Measurements from ENCODE around the gene AVPR1B.

The AVPR1B gene

DNA sequence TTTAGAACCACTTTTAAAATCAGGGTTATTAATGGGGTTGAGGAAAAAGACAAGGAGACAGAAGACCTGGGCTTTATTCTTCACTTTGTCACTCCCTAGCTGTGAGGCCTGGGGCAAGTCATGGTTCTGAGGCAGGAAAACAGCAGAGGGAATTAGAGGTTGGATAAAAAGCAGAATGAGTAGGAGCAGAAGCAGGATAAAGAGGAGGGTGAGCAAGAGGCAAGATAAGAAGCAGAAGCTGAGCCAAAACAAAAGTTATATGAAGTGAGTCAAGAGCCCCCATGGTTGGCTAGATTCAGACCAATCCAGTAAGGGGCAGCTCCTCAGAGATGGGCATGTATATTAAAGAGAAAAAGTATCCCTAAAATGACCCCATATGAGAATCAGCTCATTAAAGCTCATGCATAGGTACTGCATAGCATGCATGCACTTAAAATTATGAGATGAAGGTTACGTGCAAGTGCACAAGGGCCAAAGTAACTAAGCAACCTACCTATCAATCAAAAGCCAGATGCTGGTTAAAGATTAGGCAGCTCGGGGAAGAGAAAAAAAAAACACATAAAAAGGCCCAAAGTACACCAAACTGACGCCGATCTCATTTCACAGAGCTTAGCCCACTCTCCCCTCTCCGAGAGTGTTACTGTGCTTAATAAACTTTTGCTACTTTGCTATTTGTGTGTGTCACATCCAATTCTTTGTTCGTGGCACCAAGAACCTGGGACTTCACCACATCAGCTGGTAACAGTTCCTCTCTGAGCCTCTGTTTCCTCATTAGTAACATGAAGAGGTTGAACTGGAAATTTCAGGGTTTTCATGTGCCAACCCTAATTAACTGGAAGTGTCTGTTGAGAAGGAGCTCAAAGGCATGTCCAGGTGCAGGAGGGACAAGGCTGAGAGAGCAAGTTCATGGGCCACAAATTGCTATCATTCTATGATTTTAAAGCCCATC lies 2.2 kb downstream of the AVPR1B start:
- TF ChIP-seq, protein P1, sequence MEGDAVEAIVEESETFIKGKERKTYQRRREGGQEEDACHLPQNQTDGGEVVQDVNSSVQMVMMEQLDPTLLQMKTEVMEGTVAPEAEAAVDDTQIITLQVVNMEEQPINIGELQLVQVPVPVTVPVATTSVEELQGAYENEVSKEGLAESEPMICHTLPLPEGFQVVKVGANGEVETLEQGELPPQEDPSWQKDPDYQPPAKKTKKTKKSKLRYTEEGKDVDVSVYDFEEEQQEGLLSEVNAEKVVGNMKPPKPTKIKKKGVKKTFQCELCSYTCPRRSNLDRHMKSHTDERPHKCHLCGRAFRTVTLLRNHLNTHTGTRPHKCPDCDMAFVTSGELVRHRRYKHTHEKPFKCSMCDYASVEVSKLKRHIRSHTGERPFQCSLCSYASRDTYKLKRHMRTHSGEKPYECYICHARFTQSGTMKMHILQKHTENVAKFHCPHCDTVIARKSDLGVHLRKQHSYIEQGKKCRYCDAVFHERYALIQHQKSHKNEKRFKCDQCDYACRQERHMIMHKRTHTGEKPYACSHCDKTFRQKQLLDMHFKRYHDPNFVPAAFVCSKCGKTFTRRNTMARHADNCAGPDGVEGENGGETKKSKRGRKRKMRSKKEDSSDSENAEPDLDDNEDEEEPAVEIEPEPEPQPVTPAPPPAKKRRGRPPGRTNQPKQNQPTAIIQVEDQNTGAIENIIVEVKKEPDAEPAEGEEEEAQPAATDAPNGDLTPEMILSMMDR (conservative IDR thresholded peaks at IDR 0.05; ENCODE audit: low read depth, low read length), result no peak
- DNase-seq (ENCODE audit: low read depth), result no peak
- no peak overlapping the region for H3K4me3 ChIP-seq (ENCODE audit: low read depth, low read length)

DNA sequence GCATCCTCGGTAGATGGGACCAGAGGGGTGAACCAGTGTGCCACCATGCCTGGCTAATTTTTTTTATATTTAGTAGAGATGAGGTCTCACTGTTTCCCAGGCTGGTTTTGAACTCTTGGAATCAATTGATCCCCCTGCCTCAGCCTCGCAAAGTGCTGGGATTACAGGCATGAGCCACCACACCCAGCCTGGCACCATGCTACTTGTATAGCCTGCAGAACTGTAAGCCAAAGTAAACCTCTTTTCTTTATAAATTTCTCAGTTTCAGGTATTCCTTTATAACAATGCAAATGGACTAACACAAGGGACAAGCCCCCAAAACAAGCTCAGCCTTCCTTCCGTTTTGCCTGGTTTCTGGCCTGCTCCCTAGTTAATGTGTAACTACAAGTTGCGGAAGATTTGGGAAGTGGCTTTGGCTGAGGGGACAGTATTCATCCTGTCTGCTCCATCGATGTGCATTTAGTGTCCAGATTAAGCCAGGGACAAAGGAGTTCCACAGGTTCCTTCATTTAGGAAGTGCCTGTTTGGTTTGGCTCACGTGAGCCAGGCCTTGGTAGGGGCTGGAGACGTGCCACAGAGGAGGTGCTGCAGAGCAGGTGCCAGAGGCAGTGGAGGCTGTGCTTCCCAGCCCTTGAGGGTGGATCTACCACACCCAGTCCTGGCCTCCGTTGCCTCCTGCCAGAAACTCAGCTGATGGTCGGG lies 4.4 kb downstream of the AVPR1B start:
- no peak for DNase-seq (ENCODE audit: low read depth)
- TF ChIP-seq, protein P1 (conservative IDR thresholded peaks at IDR 0.05; ENCODE audit: low read depth, low read length), result no peak

DNA sequence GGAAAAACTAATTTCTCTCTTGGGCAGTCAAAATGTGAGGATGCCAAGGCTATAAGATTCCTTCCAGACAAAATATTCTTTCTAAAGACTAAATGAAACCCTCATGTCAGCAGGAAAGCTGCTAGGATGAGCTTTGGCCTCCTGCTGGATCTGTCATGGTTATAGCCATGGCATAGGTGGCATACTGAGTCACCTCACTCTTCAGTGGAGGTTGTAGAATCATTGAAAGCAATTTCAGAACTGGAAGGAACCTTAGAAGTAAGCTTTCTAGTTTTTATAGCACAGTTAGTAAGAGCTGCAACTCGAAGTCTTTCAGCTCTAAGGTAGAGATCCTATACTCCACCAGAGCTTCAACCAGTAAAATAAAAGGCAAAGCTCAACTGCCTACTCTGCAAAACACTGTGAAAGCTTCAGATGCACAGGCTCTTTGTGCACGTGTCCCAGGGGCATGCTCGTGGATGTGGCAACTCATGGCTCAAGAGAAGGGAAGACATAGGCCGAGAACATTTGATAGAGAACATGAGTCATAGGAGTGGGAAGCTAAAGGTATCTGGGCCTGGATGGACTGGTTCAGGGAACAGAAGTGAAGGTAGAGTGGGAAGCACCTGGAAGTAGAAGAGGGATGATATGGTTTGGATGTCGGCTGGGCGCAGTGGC lies 5.8 kb downstream of the AVPR1B start:
- DNase-seq (ENCODE audit: low read depth), result peak; percentile 13
- TF ChIP-seq, protein P1 (conservative IDR thresholded peaks at IDR 0.05; ENCODE audit: low read depth, low read length), result no peak
- no peak overlapping the region for H3K4me3 ChIP-seq (ENCODE audit: low read depth, low read length)

More for the DNA sequence above, 4.4 kb downstream of the AVPR1B start:
- H3K4me3 ChIP-seq (ENCODE audit: low read depth, low read length), result no peak overlapping the region

DNA sequence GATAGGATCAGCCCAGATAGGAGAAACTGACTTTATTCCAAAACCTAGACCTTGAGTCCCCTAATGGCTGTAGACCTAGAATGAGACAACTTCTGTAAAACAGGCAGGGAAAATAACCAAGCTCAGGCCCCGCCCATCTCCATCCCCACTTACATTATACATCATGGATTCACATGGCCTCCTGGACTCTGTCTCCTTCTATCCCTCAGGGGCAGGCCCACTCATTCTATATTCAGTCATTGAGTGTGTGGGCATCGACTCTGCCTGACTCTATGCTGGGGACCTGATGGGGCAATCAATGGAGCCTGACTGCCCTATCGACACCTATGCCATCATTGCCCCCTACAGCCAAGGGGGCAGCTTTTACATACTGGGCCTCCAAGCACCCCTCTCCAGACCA lies 6.4 kb downstream of the AVPR1B start:
- TF ChIP-seq, protein P1 (conservative IDR thresholded peaks at IDR 0.05; ENCODE audit: low read depth, low read length), result no peak
- no peak for DNase-seq (ENCODE audit: low read depth)
- H3K4me3 ChIP-seq (ENCODE audit: low read depth, low read length), result no peak overlapping the region

DNA sequence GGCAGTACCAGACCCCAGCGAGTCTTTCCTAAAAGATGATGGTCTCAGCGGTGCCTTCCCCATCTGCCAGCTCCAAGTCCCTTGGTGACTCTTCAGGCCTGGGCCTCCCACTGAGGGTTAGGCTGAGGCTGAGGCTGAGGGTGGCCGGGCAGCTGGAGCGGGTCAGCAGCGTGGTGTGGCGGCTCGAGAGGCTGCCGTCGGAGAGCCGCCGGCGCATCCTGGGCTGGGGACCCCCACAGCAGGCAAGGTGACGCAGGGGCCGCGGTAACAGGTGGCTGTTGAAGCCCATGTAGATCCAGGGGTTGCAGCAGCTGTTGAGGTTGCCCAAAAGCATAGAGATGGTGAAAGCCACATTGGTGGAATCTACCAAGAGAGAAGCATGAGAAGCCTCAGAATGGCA lies 7.0 kb downstream of the AVPR1B start:
- TF ChIP-seq, protein P1 (conservative IDR thresholded peaks at IDR 0.05; ENCODE audit: low read depth, low read length), result no peak
- DNase-seq (ENCODE audit: low read depth), result no peak
- H3K4me3 ChIP-seq (ENCODE audit: low read depth, low read length), result no peak overlapping the region

DNA sequence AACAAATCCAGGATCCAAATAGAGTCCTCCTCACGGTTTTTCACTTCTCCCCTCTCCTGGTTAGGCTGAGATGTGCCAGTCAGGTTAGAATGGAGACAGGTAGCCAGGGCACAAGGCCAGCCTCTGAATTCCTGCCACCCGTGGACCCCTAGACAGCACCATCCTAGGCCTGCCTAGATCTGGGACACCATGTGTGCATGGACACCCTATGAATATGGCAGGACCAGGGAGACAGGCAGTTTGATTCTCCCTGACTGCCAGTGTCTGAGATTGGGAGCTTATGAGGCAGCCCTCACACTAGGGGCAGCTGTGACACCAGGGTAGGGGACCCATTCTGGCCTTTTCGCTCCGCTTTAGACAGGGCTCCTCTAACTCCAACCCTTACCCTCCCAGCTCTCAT lies 7.5 kb downstream of the AVPR1B start:
- H3K4me3 ChIP-seq (ENCODE audit: low read depth, low read length), result no peak overlapping the region
- no peak for DNase-seq (ENCODE audit: low read depth)
- TF ChIP-seq, protein P1 (conservative IDR thresholded peaks at IDR 0.05; ENCODE audit: low read depth, low read length), result no peak

Data from choroid plexus epithelial cell (primary cell).